GM18519 (cell line): ENCODE measurements around the gene HOXB2.

Experiments
- ATAC-seq: cut with Tn5 transposase; IDR thresholded peaks from one replicate; pipeline ENCODE4 v1.9.1; 2021; ENCODE audit warnings: mild to moderate bottlenecking, moderate library complexity; ENCODE audit not compliant: unreplicated experiment, low FRiP score

The HOXB2 gene

GRCh38 chr17:48567646-48568354 lies 22.9 kb upstream of the HOXB2 start:
- ATAC-seq: no peak

GRCh38 chr17:48567209-48567608 lies 22.3 kb upstream of the HOXB2 start:
- ATAC-seq: no peak

GRCh38 chr17:48566717-48567116 lies 21.8 kb upstream of the HOXB2 start:
- no peak for ATAC-seq

- no peak for ATAC-seq
Observed at GRCh38 chr17:48565925-48566710, 21.2 kb upstream of the HOXB2 start.

GRCh38 chr17:48565022-48565554 lies 20.2 kb upstream of the HOXB2 start:
- ATAC-seq: no peak

- ATAC-seq: no peak
Observed at GRCh38 chr17:48564188-48565021, 19.5 kb upstream of the HOXB2 start.

DNA sequence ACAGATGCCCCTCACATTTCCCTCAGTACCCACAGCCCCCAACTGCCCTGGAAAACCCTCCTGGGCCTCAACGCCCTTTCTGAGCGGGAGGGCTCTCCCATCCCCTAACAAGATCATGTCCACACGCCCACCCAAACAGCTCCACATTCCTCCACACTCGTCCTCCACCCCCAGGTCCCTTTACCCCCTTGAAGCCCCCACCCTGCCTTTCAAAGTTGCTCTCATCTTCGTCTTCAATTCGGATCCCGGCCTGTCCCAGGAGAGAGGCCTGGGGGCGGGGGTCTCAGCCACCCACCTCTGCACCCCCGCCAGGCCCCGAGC lies 18.9 kb upstream of the HOXB2 start:
- ATAC-seq: no peak

GRCh38 chr17:48563385-48563838 lies 18.5 kb upstream of the HOXB2 start:
- no peak for ATAC-seq

GRCh38 chr17:48562934-48563333 lies 18.0 kb upstream of the HOXB2 start:
- no peak for ATAC-seq

- ATAC-seq: no peak
Observed at GRCh38 chr17:48561884-48562810, 17.2 kb upstream of the HOXB2 start.

- no peak for ATAC-seq
Observed at GRCh38 chr17:48559840-48560817, 15.2 kb upstream of the HOXB2 start.

DNA sequence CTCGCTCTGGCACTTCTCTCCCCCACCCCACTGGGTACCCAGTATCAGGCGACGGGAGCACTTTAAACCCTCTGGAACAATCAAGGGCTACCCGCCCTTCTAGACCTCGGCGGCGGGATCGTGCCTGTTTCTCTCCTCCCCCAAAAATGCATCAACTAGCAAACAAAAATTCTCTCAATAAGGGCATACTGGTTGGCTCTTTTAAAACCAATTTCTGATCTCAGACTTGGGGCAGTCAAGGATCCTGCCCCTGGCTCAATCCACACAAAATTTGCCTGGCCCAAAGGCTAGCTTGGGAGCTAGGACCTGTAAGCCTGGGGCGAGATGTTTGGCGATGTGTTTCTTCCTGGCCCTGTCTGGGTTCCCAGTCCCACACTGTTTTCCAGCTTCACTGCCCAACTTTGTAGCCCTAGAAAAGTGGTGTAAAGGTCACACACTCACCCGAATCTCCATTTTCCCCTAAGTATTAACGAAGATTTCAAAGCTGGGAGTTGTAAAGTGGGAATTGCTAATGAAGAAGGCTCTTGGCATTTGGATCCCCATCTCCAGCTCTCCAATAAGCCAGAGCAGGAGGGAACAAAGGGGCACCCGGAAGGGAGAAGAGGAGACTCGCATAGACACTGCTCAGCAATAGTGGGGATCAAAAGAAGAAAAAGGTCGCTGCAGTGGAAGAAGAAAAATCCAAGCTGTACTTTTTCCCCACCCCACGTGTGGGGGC lies 14.4 kb upstream of the HOXB2 start:
- no peak for ATAC-seq

DNA sequence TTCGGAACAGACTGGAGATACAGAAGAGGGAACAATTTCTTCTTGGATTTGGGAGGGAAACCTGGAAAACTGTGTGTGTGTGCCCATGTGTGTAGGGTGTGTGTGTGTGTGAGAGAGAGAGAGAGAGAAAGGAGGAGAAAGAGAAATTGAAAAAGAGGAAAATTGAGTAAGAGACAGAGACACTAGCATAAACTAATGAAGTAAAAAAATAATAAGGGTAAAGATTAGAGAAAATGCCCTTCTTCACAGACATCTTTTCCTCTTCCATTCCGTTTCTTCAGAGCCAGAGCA lies 13.9 kb upstream of the HOXB2 start:
- no peak for ATAC-seq

GRCh38 chr17:48558057-48558830 lies 13.3 kb upstream of the HOXB2 start:
- ATAC-seq: no peak

DNA sequence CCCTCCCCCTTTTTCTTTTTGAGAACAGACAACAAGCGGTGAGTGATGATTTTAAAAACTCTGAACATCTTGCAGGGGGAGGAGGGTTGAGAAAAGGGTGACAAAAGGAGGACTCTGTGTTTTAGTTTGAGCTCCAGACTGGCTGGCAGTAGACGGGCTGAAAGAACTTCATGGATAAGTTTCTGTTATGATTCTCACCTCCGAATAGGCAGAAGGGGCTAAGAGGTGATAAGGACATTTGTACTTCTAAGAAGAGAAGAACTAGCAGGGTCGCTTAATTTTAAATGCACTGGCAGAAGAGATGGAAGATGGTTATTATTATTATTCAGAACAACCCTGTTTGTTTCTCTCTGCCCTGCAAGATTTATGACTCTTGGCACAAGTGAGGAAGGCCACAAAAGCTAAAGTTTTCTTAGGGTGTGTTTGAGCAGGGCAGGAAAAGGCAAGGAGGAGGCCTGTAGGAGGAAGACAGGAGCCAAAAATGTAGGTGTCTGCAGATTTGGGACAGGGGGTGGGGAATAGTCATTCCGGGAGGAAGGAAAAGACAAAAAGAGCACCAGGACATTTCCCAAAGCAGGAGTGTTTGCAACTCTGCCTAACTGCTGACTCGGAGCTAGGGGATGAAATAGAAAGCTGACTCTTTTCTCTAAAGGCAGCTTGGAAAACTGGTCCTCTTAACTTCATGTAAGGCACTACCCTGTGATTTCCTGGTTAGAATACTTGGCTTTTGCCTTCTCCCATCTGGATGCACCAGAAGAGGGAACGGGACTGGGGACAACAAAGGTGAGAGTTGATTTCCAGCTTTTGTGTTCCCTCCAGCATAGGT lies 11.9 kb upstream of the HOXB2 start:
- ATAC-seq: no peak

GRCh38 chr17:48556229-48556575 lies 11.3 kb upstream of the HOXB2 start:
- no peak for ATAC-seq
